Glutamatergic neuron (in vitro differentiated cells): ENCODE results near the gene PCDHGC4. TPM values are rescaled to one million over a fixed set of nuclear protein-coding genes. Genes with fewer than 3 reads are reported as not detected.

Source experiments
- DNase-seq: peaks from one replicate; pipeline ENCODE4 v3.0.0; 2022
- H3K27ac Mint-ChIP-seq: one replicate; pipeline ENCODE4 v1.8.0; 2020; ENCODE audit warnings: mild to moderate bottlenecking, mixed read lengths, inconsistent platforms; ENCODE audit not compliant: unreplicated experiment
- H3K27me3 Mint-ChIP-seq: one replicate; pipeline ENCODE4 v1.8.0; 2020; ENCODE audit warnings: mild to moderate bottlenecking, moderate library complexity, mixed read lengths, inconsistent platforms; ENCODE audit not compliant: unreplicated experiment
- H3K36me3 Mint-ChIP-seq: one replicate; pipeline ENCODE4 v1.8.0; 2020; ENCODE audit warnings: mild to moderate bottlenecking, mixed read lengths, inconsistent platforms; ENCODE audit not compliant: unreplicated experiment
- H3K4me1 Mint-ChIP-seq: one replicate; pipeline ENCODE4 v1.8.0; 2020; ENCODE audit warnings: mild to moderate bottlenecking, low read depth, mixed read lengths, inconsistent platforms; ENCODE audit not compliant: unreplicated experiment
- H3K4me3 Mint-ChIP-seq: one replicate; pipeline ENCODE4 v1.8.0; 2020; ENCODE audit warnings: mild to moderate bottlenecking, mixed read lengths, inconsistent platforms; ENCODE audit not compliant: unreplicated experiment
- H3K9me3 Mint-ChIP-seq: one replicate; pipeline ENCODE4 v1.8.0; 2020; ENCODE audit warnings: mild to moderate bottlenecking, moderate library complexity, mixed read lengths, inconsistent platforms; ENCODE audit not compliant: unreplicated experiment
- total RNA-seq: library from RNA; stranded (reverse); fragmentation: NEBNext Ultra II Directional; extraction: Animal tissue kit (Norgen Biotek cat#: 25700); gene quantifications from one replicate; pipeline ENCODE4 v1.2.1, GENCODE V29; 2021; ENCODE audit not compliant: unreplicated experiment
- TF ChIP-seq, protein P1 (sequence below): fragments of 200-600 bp; sonication (generic); IDR thresholded peaks from one replicate; pipeline ENCODE4 v1.5.0; 2021; ENCODE audit not compliant: partially characterized antibody, unreplicated experiment

The PCDHGC4 gene
- total RNA-seq, 1 donor from 2014 or later, result 6.7 TPM

DNA sequence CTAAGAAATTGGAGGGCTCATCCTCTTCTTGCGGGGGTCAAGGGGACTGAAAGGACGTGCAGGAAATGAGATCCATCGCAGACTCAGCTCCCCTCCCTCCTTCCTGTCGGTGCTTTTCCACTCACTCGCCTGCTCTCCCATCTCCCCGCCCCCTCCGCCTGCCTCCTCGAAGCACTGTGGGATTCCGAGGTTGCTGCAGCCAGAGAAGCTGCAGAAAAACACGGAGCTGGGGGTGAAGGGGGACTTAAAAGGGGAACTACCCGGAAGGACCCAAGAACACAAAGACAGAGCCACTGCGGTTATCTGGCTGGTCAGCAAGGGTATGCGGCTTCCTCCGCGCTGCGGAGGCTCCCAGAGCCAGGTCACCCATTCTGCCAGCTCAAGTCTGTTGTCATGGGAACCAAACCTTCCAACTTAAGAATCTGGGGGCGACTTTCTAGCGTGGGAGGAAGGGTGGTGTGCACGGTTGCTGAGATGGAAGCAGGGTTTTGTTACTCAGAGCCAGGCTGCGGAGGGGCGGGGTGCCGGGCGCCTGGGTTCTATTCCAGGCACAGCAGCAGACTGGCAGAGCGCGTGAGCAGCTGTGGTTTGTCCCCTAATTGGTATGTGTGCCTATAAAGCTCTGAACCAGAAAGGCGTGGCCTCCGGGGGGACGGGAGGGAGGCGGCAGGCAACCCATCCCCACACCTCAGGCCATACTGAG, 28.9 kb downstream of the PCDHGC4 start:
- H3K4me1 Mint-ChIP-seq, result peaks cover 57% of the 10 kb centered on the region
- H3K36me3 Mint-ChIP-seq, result peaks cover 9% of the 10 kb centered on the region
- H3K27ac Mint-ChIP-seq, result peak overlapping the region; percentile 97
- H3K27me3 Mint-ChIP-seq, result peaks cover 23% of the 10 kb centered on the region
- peak; percentile 80 for DNase-seq
- TF ChIP-seq, protein P1, sequence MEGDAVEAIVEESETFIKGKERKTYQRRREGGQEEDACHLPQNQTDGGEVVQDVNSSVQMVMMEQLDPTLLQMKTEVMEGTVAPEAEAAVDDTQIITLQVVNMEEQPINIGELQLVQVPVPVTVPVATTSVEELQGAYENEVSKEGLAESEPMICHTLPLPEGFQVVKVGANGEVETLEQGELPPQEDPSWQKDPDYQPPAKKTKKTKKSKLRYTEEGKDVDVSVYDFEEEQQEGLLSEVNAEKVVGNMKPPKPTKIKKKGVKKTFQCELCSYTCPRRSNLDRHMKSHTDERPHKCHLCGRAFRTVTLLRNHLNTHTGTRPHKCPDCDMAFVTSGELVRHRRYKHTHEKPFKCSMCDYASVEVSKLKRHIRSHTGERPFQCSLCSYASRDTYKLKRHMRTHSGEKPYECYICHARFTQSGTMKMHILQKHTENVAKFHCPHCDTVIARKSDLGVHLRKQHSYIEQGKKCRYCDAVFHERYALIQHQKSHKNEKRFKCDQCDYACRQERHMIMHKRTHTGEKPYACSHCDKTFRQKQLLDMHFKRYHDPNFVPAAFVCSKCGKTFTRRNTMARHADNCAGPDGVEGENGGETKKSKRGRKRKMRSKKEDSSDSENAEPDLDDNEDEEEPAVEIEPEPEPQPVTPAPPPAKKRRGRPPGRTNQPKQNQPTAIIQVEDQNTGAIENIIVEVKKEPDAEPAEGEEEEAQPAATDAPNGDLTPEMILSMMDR, result no peak
- H3K9me3 Mint-ChIP-seq, result peaks cover 37% of the 10 kb centered on the region
- H3K4me3 Mint-ChIP-seq, result peak overlapping the region; percentile 88

DNA sequence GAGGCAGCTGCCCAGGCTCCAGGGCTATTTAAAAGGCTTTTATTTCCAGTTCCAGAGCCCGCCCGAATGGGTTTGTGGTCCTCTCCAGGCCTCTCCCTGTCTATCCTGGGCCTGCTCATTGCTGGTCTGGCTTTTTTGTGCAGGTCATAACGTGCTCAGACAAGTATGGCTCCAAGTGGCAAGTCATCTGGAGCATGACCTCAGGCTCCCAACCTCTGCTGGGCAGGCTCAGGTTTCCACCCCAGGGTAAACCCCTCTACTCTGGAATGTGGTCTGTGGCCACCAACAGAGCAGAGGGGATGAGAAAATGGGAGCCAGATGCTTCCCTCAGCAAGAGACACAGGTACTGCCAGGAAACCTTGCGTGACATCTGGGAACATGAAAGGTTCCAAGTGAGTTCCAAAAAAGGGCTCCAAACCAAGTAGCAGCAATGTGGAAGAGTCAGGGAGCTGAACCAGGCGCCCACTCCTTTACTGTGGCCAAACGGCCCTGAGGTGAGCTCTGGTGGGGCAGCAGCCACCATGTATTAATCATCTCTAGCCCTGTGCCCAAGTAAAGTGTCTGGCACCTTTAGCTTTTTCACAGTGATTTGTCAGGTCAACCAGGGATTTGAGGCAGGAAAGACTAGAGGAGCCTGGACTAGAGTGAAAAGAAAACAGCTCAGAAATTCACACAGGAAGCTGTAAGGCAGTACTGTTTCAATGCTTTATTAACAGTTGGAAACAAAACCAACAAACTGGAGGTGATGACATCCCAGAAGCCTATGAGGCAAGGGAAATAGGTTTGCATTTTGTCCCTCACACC, 29.7 kb downstream of the PCDHGC4 start:
- peaks cover 53% of the 10 kb centered on the region for H3K4me1 Mint-ChIP-seq
- H3K9me3 Mint-ChIP-seq, result peaks cover 36% of the 10 kb centered on the region
- peak overlapping the region; percentile 88 for H3K4me3 Mint-ChIP-seq
- peaks cover 23% of the 10 kb centered on the region for H3K27me3 Mint-ChIP-seq
- TF ChIP-seq, protein P1, result no peak
- no peak for DNase-seq
- H3K27ac Mint-ChIP-seq, result peak overlapping the region; percentile 97
- peaks cover 9% of the 10 kb centered on the region for H3K36me3 Mint-ChIP-seq

DNA sequence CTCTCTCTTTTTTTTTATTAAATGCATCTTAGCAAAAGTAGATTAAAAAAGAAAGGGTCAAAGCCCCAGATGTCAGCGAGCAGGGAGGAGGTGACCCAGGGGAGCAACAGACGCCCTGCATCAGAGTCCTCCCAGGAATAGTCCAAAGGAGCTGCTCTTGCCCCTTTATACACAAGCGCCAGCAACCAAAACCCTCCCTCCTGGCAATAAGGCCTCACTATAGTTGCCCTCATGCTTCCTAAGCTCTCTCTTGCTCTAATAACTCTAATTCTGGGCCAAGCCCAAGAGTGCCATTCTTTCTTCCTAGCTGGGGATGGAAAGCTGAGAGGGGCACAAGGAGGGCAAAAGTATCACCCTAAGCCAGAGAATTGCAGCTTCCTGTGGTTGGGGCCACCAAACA, 30.3 kb downstream of the PCDHGC4 start:
- Mint-ChIP-seq H3K9me3 (peaks cover 31% of the 10 kb centered on the region), H3K27me3 (peaks cover 23% of the 10 kb centered on the region), H3K36me3 (peaks cover 9% of the 10 kb centered on the region), H3K4me1 (peaks cover 50% of the 10 kb centered on the region), H3K27ac (peak overlapping the region; percentile 97), H3K4me3 (peak overlapping the region; percentile 67)
- TF ChIP-seq, protein P1, result no peak
- no peak for DNase-seq

DNA sequence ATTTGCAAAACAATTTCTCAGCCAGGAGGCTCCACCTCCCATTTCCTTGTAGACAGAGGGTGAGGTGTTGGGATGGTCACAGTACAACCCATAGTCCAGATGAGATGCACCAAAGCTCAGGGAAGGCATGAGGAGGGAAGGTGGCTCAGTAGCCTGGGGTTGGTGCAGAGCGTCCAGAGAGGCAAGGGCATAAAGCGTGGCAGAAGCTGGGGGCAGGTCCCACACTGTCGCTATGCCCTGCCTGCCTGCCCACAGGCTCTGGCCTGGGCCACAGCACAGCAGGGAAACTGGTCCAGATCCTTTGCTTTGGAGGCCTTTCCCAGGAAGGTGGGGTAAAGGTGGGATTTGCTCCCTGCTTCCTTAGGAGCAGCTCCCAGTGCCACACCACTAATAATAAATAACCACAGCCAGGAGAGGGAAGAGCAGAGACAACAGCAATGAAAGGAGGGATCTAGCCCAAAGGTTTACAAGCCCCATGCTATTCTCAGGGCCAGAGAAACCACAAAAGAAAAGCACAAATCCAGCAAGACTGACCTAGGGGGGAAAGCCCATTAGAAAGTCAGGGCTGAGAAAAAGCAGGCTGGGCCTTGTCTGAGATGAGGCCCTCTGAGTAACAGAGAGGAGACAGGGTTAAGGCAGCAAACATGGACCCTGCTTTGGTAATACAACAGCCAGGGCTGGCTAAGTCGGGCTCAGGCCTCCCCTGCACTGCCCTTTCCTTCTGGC, 31.3 kb downstream of the PCDHGC4 start:
- Mint-ChIP-seq H3K9me3 (peaks cover 32% of the 10 kb centered on the region), H3K4me1 (peaks cover 51% of the 10 kb centered on the region), H3K27me3 (peaks cover 23% of the 10 kb centered on the region), H3K4me3 (peak overlapping the region; percentile 57), H3K27ac (peak overlapping the region; percentile 97), H3K36me3 (peaks cover 9% of the 10 kb centered on the region)
- TF ChIP-seq, protein P1, result no peak
- no peak for DNase-seq
